Prostate gland (tissue), 2 donors: ENCODE results near the gene INPP4B. TPM values are rescaled to one million over a fixed set of nuclear protein-coding genes. Genes with fewer than 3 reads are reported as not detected.

Source experiments
- DNase-seq: peaks from one replicate; pipeline ENCODE4 v3.0.0-alpha.2; 2019; ENCODE audit warnings: low spot score
- H3K27ac ChIP-seq, 2 donors: fragments of 200-600 bp; sonication (generic); 2 replicates each; pipeline ENCODE4 v1.5.1; 2017 to 2019
- H3K27me3 ChIP-seq: fragments of 200-600 bp; sonication (generic); replicated peaks from 2 replicates; pipeline ENCODE4 v1.5.1; 2019; ENCODE audit not compliant: insufficient read depth
- H3K36me3 ChIP-seq, 2 donors: fragments of 200-600 bp; sonication (generic); 1 replicate in 1 of 2; 2 replicates in 1 of 2; pipeline versions ENCODE4 v1.5.1 to v1.8.1; 2017 to 2019
- H3K4me1 ChIP-seq: fragments of 200-600 bp; sonication (generic); replicated peaks from 2 replicates; pipeline ENCODE4 v1.5.1; 2019
- H3K4me3 ChIP-seq, 2 donors: fragments of 200-600 bp; sonication (generic); 2 replicates each; pipeline ENCODE4 v1.5.1; 2017 to 2019
- H3K9me3 ChIP-seq: fragments of 200-600 bp; sonication (generic); 2 replicates; pipeline ENCODE4 v1.5.1; 2017
- POLR2A ChIP-seq: fragments of 450-650 bp; IDR thresholded peaks from one replicate; pipeline ENCODE4 v1.6.1; 2016; ENCODE audit warnings: antibody characterized with exemption, mild to moderate bottlenecking
- POLR2AphosphoS5 ChIP-seq: sonication (generic); formaldehyde crosslinking; IDR thresholded peaks from one replicate; pipeline ENCODE4 v1.6.1; 2017; ENCODE audit warnings: antibody characterized with exemption
- WGBS: methylation state at CpG from one replicate; pipeline ENCODE4 v1.1.5; 2018; 5-methylcytosine and 5-hydroxymethylcytosine counted together
- intact Hi-C: fragments of 100-400 bp; cut with DNase I; formaldehyde crosslinking; loops from one replicate; pipeline ENCODE4 v1.14.2; 2022
- total RNA-seq, 2 donors: library from RNA; depleted of rRNA; stranded (reverse); fragments of >200 nt; gene quantifications; one replicate each; pipeline ENCODE4 v1.1.0, GENCODE V29; 2016
- TF ChIP-seq, protein P1 (sequence below), 4 experiments: fragments of 200-600 bp in 2 of 4; fragments of 450-650 bp in 2 of 4; sonication (generic) in 2 of 4; IDR thresholded peaks; 1 replicate in 3 of 4; 2 replicates in 1 of 4; pipeline ENCODE4 v1.5.1; 2016 to 2019; ENCODE audit warnings: antibody characterized with exemption in 4 of 4, mild to moderate bottlenecking in 2 of 4, moderate library complexity in 2 of 4

INPP4B gene
- total RNA-seq, 2 donors from 2014 or later, result 22.3 to 49.7 TPM

DNA sequence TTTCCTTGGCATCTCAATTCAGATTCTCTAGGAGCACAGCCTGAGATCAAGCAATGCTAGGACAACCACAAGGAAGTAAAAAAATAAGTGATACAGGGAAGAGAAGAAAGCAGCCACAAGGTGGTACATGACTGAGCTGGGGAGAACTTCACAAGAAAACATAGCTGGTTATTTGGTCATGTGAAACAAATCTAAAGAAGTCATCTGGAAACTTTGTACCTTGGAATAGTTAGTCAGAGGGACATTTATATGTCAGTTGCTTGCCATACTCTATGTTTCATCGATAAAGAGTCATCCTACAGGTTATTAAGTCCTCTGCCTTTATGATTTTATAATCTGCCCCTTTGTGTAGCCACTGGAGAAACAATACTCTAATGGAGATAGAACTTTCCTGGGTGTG lies 634.7 kb downstream of the INPP4B start:
- Histone ChIP-seq H3K4me1 (no peaks in the 10 kb centered on the region), H3K27me3 (no peaks in the 10 kb centered on the region), H3K9me3 (no peaks in the 10 kb centered on the region), H3K4me3 (no peak overlapping the region), H3K27ac (no peak overlapping the region), H3K36me3 (no peaks in the 10 kb centered on the region)
- no peak for DNase-seq
- intact Hi-C loops, result no loop called here
- no peak for TF ChIP-seq POLR2AphosphoS5
- TF ChIP-seq POLR2A, result no peak
- TF ChIP-seq, protein P1, sequence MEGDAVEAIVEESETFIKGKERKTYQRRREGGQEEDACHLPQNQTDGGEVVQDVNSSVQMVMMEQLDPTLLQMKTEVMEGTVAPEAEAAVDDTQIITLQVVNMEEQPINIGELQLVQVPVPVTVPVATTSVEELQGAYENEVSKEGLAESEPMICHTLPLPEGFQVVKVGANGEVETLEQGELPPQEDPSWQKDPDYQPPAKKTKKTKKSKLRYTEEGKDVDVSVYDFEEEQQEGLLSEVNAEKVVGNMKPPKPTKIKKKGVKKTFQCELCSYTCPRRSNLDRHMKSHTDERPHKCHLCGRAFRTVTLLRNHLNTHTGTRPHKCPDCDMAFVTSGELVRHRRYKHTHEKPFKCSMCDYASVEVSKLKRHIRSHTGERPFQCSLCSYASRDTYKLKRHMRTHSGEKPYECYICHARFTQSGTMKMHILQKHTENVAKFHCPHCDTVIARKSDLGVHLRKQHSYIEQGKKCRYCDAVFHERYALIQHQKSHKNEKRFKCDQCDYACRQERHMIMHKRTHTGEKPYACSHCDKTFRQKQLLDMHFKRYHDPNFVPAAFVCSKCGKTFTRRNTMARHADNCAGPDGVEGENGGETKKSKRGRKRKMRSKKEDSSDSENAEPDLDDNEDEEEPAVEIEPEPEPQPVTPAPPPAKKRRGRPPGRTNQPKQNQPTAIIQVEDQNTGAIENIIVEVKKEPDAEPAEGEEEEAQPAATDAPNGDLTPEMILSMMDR (IDR thresholded peaks at IDR 0.05), result no peak
- 92% methylated on average over 1 of the region's 1 CpG for WGBS

DNA sequence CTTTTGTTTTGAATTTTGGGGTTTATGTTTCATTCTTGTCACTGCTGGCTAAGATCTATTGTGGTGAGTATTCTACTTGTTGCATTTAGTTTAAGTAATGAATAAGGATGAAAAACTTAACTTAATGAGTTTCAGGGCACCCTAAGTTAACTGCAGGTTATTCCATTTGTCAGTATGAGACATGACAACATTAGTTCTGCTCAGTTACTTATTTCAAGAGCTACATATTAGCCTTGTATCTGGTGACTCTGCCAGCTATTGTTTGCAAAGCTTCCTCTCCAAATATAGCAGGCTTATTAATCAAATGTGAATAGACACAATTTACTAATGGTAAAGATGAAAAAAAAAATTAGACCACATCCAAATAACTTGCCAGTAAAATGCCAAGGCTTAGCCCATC lies 642.6 kb downstream of the INPP4B start:
- intact Hi-C loops, result no loop called here
- Histone ChIP-seq H3K36me3 (no peaks in the 10 kb centered on the region), H3K27me3 (no peaks in the 10 kb centered on the region), H3K9me3 (no peaks in the 10 kb centered on the region), H3K27ac (no peak overlapping the region), H3K4me3 (no peak overlapping the region), H3K4me1 (no peaks in the 10 kb centered on the region)
- TF ChIP-seq POLR2AphosphoS5 (no peak), POLR2A (no peak)
- TF ChIP-seq, protein P1 (IDR thresholded peaks at IDR 0.05), result no peak
- no peak for DNase-seq

DNA sequence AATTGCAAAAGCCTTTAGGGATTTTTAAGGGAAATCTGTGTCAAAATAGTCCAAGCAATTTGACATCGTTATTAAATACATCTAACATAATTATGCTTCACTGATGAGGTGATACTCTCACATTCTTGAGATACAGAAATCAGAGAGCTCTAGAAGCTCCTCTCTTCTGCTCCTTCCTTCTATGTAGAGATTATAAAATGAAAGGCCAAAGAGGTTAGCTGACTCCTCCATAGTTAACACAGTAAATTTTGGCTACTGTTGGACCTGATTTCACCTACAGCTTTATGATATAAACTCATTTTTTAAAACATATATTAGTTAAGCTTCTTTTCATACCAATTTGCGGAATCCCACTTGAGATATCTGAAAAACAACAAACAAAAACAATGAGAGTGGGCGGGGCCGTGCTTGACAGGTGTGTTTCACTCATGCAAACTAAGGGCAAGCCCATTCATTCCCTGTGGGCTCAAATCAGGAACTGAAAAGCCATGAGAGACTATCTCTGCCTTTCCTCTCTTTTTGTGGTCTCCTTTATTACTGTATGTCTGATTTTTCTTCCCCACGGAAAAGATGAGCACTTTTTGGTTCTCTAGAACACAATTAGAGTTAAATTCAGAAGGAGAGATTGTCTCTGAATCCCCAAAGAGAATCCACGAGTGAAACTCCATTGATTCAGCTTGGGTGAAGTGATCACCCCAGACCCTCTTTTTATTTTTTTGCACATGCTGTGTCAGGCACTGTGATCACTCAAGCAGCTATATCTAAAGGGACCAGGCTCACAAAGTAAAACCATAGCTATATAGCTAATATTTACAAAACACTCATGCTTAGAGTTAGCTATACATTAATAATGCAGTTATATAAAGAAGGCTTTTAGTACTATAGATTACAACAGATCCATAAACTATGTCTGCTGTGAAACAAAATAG lies 643.4 kb downstream of the INPP4B start:
- TF ChIP-seq, protein P1 (IDR thresholded peaks at IDR 0.05), result no peak
- TF ChIP-seq POLR2AphosphoS5 (no peak), POLR2A (no peak)
- Histone ChIP-seq H3K36me3 (no peaks in the 10 kb centered on the region), H3K27me3 (no peaks in the 10 kb centered on the region), H3K4me3 (no peak overlapping the region), H3K27ac (no peak overlapping the region), H3K4me1 (no peaks in the 10 kb centered on the region), H3K9me3 (no peaks in the 10 kb centered on the region)
- 78% methylated on average over 6 of the region's 6 CpGs for WGBS
- DNase-seq, result no peak
- intact Hi-C loops, result no loop called here

DNA sequence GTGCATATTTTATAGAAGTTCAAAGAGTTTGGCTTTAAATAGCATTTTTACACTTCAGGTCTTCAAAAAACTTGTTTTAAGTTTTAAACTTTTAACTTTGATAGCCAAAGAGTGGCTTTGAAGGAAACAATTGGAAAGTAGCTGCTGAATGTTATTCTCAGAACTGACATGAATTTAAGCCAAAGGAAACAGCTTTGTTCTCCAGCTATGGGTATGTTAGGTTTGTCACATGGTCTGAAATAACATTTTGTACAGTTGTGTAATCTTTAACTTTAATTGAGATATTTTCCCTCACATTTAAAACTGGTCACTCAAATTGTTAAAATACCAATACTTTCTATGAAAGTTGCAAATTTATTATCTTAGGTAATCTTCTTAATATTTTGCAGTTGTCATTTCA lies 645.1 kb downstream of the INPP4B start:
- no peaks in the 10 kb centered on the region for H3K36me3 ChIP-seq
- no peaks in the 10 kb centered on the region for H3K4me1 ChIP-seq
- H3K27me3 ChIP-seq, result no peaks in the 10 kb centered on the region
- no peak for DNase-seq
- H3K27ac ChIP-seq, result no peak overlapping the region
- H3K9me3 ChIP-seq, result no peaks in the 10 kb centered on the region
- H3K4me3 ChIP-seq, result no peak overlapping the region
- TF ChIP-seq, protein P1 (IDR thresholded peaks at IDR 0.05), result no peak
- no peak for TF ChIP-seq POLR2A
- intact Hi-C loops, result no loop called here

- Histone ChIP-seq H3K9me3 (no peaks in the 10 kb centered on the region), H3K4me1 (no peaks in the 10 kb centered on the region), H3K27ac (no peak overlapping the region), H3K27me3 (no peaks in the 10 kb centered on the region), H3K4me3 (no peak overlapping the region), H3K36me3 (no peaks in the 10 kb centered on the region)
- intact Hi-C loops, result no loop called here
- 66% methylated on average over 2 of the region's 2 CpGs for WGBS
- DNase-seq, result no peak
- TF ChIP-seq, protein P1 (IDR thresholded peaks at IDR 0.05), result no peak
- TF ChIP-seq POLR2A (no peak), POLR2AphosphoS5 (no peak)
These were observed 651.2 kb downstream of the INPP4B start for GRCh38 chr4:142194905-142195304.
